DMS 273 (cell line): Measurements from ENCODE around the gene THEMIS.
A peak's percentile ranks its signal among the peaks of the same experiment; 100 is the strongest.
"Not testable (repeated sequence)": the region's sequence is repeated elsewhere in the genome, so short reads cannot be mapped to it uniquely, and the experiment has no call there.

Experiments
- DNase-seq: peaks from one replicate; lab custom pipeline; 2025; ENCODE audit not compliant: unreplicated experiment; lab: John Stamatoyannopoulos, UW

Gene THEMIS

GRCh38 chr6:127900935-127901334 is at the start of gene THEMIS:
Gene THEMIS, minus strand, starts transcription at chr6:127901058. Its CDS starts 126 bp downstream, at chr6:127900932.
- no peak for DNase-seq

GRCh38 chr6:127949251-127949650 is 48.4 kb upstream of the THEMIS start:
- DNase-seq = no peak

GRCh38 chr6:127946388-127946787 is 45.5 kb upstream of the THEMIS start:
- DNase-seq = no peak

- DNase-seq = no peak
Observed at GRCh38 chr6:127945434-127946097, 44.7 kb upstream of the THEMIS start.

- no peak for DNase-seq
Observed at GRCh38 chr6:127941228-127941627, 40.4 kb upstream of the THEMIS start.

GRCh38 chr6:127939442-127940066 is 38.7 kb upstream of the THEMIS start:
- no peak for DNase-seq

GRCh38 chr6:127938701-127939100 is 37.8 kb upstream of the THEMIS start:
- no peak for DNase-seq

GRCh38 chr6:127937747-127938146 is 36.9 kb upstream of the THEMIS start:
- DNase-seq = no peak

- no peak for DNase-seq
Observed at GRCh38 chr6:127937102-127937501, 36.2 kb upstream of the THEMIS start.

GRCh38 chr6:127934956-127935355 is 34.1 kb upstream of the THEMIS start:
- DNase-seq = no peak

GRCh38 chr6:127933852-127934840 is 33.3 kb upstream of the THEMIS start:
- DNase-seq = no peak

- no peak for DNase-seq
Observed at GRCh38 chr6:127933137-127933536, 32.3 kb upstream of the THEMIS start.

GRCh38 chr6:127932708-127933107 is 31.9 kb upstream of the THEMIS start:
- DNase-seq = peak; percentile 8

GRCh38 chr6:127926441-127926840 is 25.6 kb upstream of the THEMIS start:
- not testable (repeated sequence) for DNase-seq

GRCh38 chr6:127924440-127924839 is 23.6 kb upstream of the THEMIS start:
- no peak for DNase-seq

- DNase-seq = no peak
Observed at GRCh38 chr6:127924031-127924430, 23.2 kb upstream of the THEMIS start.

- no peak for DNase-seq
Observed at GRCh38 chr6:127923135-127923534, 22.3 kb upstream of the THEMIS start.

- DNase-seq = no peak
Observed at GRCh38 chr6:127921982-127922381, 21.1 kb upstream of the THEMIS start.

- no peak for DNase-seq
Observed at GRCh38 chr6:127920804-127921203, 19.9 kb upstream of the THEMIS start.

- DNase-seq = no peak
Observed at GRCh38 chr6:127918506-127919427, 17.9 kb upstream of the THEMIS start.

GRCh38 chr6:127917766-127918165 is 16.9 kb upstream of the THEMIS start:
- no peak for DNase-seq
